CD4-positive, alpha-beta T cell (primary cell): ENCODE results near the gene NUDT21. TPM values are rescaled to one million over a fixed set of nuclear protein-coding genes. Genes with fewer than 3 reads are reported as not detected.

Experiments
- ATAC-seq: fragments of 200-7000 bp; cut with Tn5 transposase; one replicate; pipeline ENCODE4 v1.10.0; 2022; ENCODE audit warnings: mild to moderate bottlenecking; ENCODE audit not compliant: poor library complexity
- CTCF ChIA-PET: fragments of 350-600 bp; sonication (Branson Sonifier 250); formaldehyde crosslinking; loops from one replicate; lab custom pipeline; 2021; ENCODE audit warnings: antibody characterized with exemption, inconsistent platforms; lab: Charles Lee
- POLR2A ChIA-PET: fragments of 350-600 bp; sonication (Branson Sonifier 250); formaldehyde crosslinking; loops from one replicate; lab custom pipeline; 2021; ENCODE audit warnings: antibody characterized with exemption, inconsistent platforms; lab: Charles Lee
- DNase-seq, 14 experiments: peaks; one replicate each; pipeline ENCODE4 v3.0.0-alpha.2; 2013 to 2020; ENCODE audit warnings: mixed read lengths in 2 of 14
- H3K27ac ChIP-seq, 2 donors: one replicate each; pipeline versions ENCODE4 v1.5.1 to v1.7.0; 2013; ENCODE audit warnings: low read length in 2 of 2, low read depth in 1 of 2, mild to moderate bottlenecking in 1 of 2
- H3K27me3 ChIP-seq, 2 experiments: 1 replicate in 1 of 2; 2 replicates in 1 of 2; pipeline versions ENCODE4 v1.6.1 to v1.7.0; 2013; ENCODE audit warnings: low read length in 2 of 2, control low read depth in 1 of 2, mild to moderate bottlenecking in 1 of 2, moderate library complexity in 1 of 2; ENCODE audit not compliant: insufficient read depth in 2 of 2, control insufficient read depth in 1 of 2
- H3K36me3 ChIP-seq: one replicate; pipeline ENCODE4 v1.6.1; 2013; ENCODE audit warnings: low read length, control low read depth; ENCODE audit not compliant: insufficient read depth
- H3K4me1 ChIP-seq: one replicate; pipeline ENCODE4 v1.6.1; 2013; ENCODE audit warnings: low read length, control low read depth; ENCODE audit not compliant: insufficient read depth
- H3K4me3 ChIP-seq: one replicate; pipeline ENCODE4 v1.5.1; 2013; ENCODE audit warnings: mild to moderate bottlenecking, low read length, moderate library complexity
- H3K9me3 ChIP-seq, 2 experiments: 1 replicate in 1 of 2; 2 replicates in 1 of 2; pipeline versions ENCODE4 v1.6.1 to v1.7.0; 2013; ENCODE audit warnings: low read length in 2 of 2, mild to moderate bottlenecking in 2 of 2, control low read depth in 1 of 2, moderate library complexity in 1 of 2; ENCODE audit not compliant: control insufficient read depth in 1 of 2, insufficient read depth in 1 of 2
- H3K27ac Mint-ChIP-seq: one replicate; pipeline ENCODE4 v1.8.0; 2020; ENCODE audit warnings: mixed read lengths
- H3K27me3 Mint-ChIP-seq: one replicate; pipeline ENCODE4 v1.8.0; 2021; ENCODE audit warnings: mixed read lengths
- H3K36me3 Mint-ChIP-seq: one replicate; pipeline ENCODE4 v1.8.0; 2021; ENCODE audit warnings: low read depth, mixed read lengths
- H3K4me1 Mint-ChIP-seq: one replicate; pipeline ENCODE4 v1.8.0; 2021; ENCODE audit warnings: low read depth, mixed read lengths
- H3K4me3 Mint-ChIP-seq: one replicate; pipeline ENCODE4 v1.8.0; 2020; ENCODE audit warnings: mild to moderate bottlenecking, mixed read lengths
- H3K9me3 Mint-ChIP-seq: one replicate; pipeline ENCODE4 v1.8.0; 2020; ENCODE audit warnings: mixed read lengths
- intact Hi-C, 2 experiments: fragments of 100-400 bp; cut with DNase I in 1 of 2; cut with micrococcal nuclease in 1 of 2; formaldehyde crosslinking; loops; one replicate each; pipeline versions ENCODE4 v1.15.1 to v1.9.0; 2023 to 2025; cut with DNase I, micrococcal nuclease
- total RNA-seq, 174 experiments: library from RNA in 2 of 174; stranded (reverse) in 2 of 174; gene quantifications; one replicate each; pipeline ENCODE4 v1.2.3 and lab custom pipeline; 2021 to 2026
- TF ChIP-seq, protein P1 (sequence below): fragments of 200-600 bp; IDR thresholded peaks from one replicate; pipeline ENCODE4 v1.8.0; 2022; ENCODE audit warnings: antibody characterized with exemption, mild to moderate bottlenecking

NUDT21 gene
- total RNA-seq, 2 experiments from 2014 or later, result 89.6 to 96.6 TPM

DNA sequence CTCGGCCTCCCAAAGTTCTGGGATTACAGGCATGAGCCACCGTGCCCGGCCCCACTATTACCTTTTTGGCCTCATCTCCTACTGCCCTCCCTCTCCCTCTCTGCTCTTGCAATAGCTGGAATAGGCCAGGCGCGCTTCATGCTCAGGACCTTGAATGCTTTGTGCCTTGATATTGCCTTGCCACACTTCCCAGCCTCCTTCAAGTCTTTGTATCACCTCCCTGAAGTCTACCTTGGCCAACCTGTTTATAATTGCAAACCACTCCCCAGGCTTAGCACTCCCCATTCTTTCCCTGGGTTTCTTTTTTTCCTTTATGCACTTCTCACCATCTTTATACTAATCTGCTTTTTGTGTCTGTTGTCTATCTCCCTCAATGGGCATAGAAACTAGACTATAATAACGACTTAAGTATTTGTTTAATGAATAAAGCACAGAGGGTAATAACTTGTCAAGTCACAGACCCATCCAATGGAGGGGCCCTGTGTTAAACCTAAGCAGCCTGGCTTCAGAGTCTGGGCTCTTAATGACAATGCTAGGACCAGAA, 6.9 kb upstream of the NUDT21 start:
- Mint-ChIP-seq H3K4me3 (no peak overlapping the region), H3K27me3 (no peaks in the 10 kb centered on the region), H3K9me3 (no peaks in the 10 kb centered on the region), H3K27ac (no peak overlapping the region), H3K4me1 (peaks cover 22% of the 10 kb centered on the region), H3K36me3 (peaks cover 88% of the 10 kb centered on the region)
- POLR2A ChIA-PET, result no interaction called here
- H3K27me3 ChIP-seq, result no peaks in the 10 kb centered on the region
- H3K36me3 ChIP-seq, result peaks cover 73% of the 10 kb centered on the region
- DNase-seq, result no peak
- H3K4me3 ChIP-seq, result no peak overlapping the region
- TF ChIP-seq, protein P1, sequence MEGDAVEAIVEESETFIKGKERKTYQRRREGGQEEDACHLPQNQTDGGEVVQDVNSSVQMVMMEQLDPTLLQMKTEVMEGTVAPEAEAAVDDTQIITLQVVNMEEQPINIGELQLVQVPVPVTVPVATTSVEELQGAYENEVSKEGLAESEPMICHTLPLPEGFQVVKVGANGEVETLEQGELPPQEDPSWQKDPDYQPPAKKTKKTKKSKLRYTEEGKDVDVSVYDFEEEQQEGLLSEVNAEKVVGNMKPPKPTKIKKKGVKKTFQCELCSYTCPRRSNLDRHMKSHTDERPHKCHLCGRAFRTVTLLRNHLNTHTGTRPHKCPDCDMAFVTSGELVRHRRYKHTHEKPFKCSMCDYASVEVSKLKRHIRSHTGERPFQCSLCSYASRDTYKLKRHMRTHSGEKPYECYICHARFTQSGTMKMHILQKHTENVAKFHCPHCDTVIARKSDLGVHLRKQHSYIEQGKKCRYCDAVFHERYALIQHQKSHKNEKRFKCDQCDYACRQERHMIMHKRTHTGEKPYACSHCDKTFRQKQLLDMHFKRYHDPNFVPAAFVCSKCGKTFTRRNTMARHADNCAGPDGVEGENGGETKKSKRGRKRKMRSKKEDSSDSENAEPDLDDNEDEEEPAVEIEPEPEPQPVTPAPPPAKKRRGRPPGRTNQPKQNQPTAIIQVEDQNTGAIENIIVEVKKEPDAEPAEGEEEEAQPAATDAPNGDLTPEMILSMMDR, result no peak
- no peaks in the 10 kb centered on the region for H3K4me1 ChIP-seq
- CTCF ChIA-PET, result no interaction called here
- H3K27ac ChIP-seq, result no peak overlapping the region
- no peak for ATAC-seq
- no peaks in the 10 kb centered on the region for H3K9me3 ChIP-seq
- intact Hi-C loops, result no loop called here

DNA sequence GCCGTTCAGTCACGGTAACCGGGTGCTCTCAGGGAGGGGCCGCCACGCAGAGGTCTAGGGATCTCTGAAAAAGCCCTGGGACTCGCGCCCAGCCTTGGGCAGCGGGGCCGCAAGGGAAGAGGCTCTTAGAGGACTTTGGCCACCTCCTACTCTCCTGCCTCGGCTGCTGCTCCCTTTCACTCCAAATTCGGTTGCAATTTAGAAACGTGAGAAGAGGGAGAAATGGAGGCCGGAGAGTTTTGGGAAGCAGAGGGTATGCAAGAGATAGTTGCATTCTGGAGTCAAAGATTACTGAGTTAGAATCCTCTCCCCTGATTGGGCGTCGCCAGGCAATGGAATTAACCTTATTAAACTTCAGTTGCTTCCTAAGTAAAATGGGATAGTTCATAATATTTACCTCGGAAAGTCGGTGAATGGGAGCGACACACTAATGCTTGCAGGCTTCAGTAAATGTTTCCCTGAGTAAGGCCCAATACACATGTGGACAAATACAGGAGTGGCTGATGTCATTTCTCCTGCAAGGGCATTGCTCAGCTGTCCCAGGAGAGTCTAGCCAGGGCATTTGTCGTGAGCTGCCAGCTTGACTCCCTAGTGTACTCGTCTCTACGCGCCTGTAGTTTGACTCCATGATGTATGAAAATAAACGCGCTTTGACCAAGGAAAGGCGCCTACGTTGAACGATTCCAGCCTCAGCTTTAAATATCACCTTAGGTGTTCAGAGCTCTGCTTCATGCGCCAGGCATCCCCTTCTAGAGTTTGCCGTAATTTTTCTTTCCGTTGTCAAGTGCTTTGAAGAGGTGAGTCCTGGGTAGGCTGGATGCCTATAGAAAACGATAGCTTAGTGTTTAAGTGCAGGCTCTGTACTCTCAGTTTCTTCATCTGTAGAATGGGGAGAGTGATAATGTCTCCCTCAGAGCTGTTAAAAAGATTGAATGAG, 889 bp upstream of the NUDT21 start:
- H3K36me3 Mint-ChIP-seq, result peaks cover 68% of the 10 kb centered on the region
- TF ChIP-seq, protein P1, result no peak
- H3K27ac Mint-ChIP-seq, result peak overlapping the region; percentile 83
- no peaks in the 10 kb centered on the region for H3K9me3 Mint-ChIP-seq
- peak overlapping the region; percentile 92 for H3K4me3 Mint-ChIP-seq
- peak in 2 of 14 experiments; percentile 25 to 32 for DNase-seq
- Histone ChIP-seq H3K4me3 (peak overlapping the region; percentile 91), H3K9me3 (no peaks in the 10 kb centered on the region), H3K36me3 (peaks cover 41% of the 10 kb centered on the region), H3K4me1 (peaks cover 20% of the 10 kb centered on the region), H3K27me3 (no peaks in the 10 kb centered on the region), H3K27ac (peak overlapping the region; percentile 53 to 80)
- H3K27me3 Mint-ChIP-seq, result no peaks in the 10 kb centered on the region
- CTCF ChIA-PET, result interaction anchor here (1.0 kb wide), 1 partner anchor 250 kb away, joined by 3 read pairs; no protein-coding TSS in a partner anchor
- peak; percentile 36 for ATAC-seq
- POLR2A ChIA-PET, result interaction anchor here (0.6 to 1.4 kb wide), 16 partner anchors 9 to 734 kb away, joined by 3 to 11 read pairs (median 4); partner anchors contain the start of genes BBS2, HERPUD1, MT2A and PSME3IP1
- H3K4me1 Mint-ChIP-seq, result peaks cover 70% of the 10 kb centered on the region
- intact Hi-C loops, result loop anchor here in 1 of 2 experiments (1.0 to 5.0 kb wide), 4 partner anchors 26 to 1745 kb away; partner anchors contain the start of genes CSNK2A2 and NUP93

DNA sequence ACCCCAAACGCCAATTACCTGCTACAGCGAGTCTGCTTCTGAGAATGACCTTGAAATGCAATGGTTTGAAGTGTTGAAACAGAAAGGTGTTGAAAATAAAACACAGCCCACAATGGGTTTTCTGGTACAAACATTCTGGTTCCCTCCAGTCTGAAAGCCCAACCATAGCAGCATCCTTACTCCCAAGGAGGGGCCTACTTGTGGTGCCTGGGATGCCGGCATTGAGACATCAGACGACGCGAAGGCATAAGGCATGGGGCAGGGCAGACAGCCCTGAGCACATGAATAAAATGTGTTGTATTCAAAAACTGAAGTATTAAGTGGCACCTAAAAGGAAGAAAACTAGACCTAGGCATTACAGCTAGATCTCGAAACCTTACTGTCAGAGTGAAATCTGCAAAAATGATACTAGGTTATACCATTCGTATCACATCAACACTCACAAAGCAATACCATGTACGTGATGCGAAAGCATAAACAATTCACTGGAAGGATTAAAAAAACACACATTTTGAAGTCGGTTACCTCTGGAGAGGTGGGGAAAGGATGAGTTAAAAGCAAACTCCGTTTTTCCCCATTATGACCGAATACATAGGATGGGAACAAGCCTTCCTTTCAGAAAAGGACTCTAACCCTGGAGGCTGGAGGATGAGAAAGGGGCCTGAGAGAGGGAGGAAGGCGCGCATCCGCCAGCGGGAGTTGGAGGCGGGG, 702 bp downstream of the NUDT21 start:
- H3K27me3 ChIP-seq, result no peaks in the 10 kb centered on the region
- H3K4me1 ChIP-seq, result peaks cover 20% of the 10 kb centered on the region
- DNase-seq (peak in 1 of 14 experiments; percentile 8), ATAC-seq (no peak)
- Mint-ChIP-seq H3K4me3 (peak overlapping the region; percentile 92), H3K36me3 (peaks cover 68% of the 10 kb centered on the region), H3K4me1 (peaks cover 67% of the 10 kb centered on the region), H3K27me3 (no peaks in the 10 kb centered on the region), H3K9me3 (no peaks in the 10 kb centered on the region), H3K27ac (peak overlapping the region; percentile 83)
- peak overlapping the region; percentile 58 to 80 for H3K27ac ChIP-seq
- H3K9me3 ChIP-seq, result no peaks in the 10 kb centered on the region
- TF ChIP-seq, protein P1, result no peak
- ChIA-PET POLR2A (interaction anchor here (0.6 to 1.4 kb wide), 14 partner anchors 8 to 736 kb away, joined by 3 to 11 read pairs (median 4); partner anchors contain the start of genes BBS2, HERPUD1, PSME3IP1 and RSPRY1), CTCF (interaction anchor here (1.0 kb wide), 1 partner anchor 252 kb away, joined by 3 read pairs; no protein-coding TSS in a partner anchor)
- intact Hi-C loops, result loop anchor here in 1 of 2 experiments (5.0 kb wide), 3 partner anchors 67 to 1747 kb away; partner anchors contain the start of genes CSNK2A2 and NUP93
- H3K36me3 ChIP-seq, result peaks cover 40% of the 10 kb centered on the region
- H3K4me3 ChIP-seq, result peak overlapping the region; percentile 91
